Measurements from ENCODE around the gene BCL7A. TPM values are rescaled to one million over a fixed set of nuclear protein-coding genes. Genes with fewer than 3 reads are reported as not detected.

BCL7A gene
- total RNA-seq, 1 experiment from 2014 or later, result 6.3 TPM

DNA sequence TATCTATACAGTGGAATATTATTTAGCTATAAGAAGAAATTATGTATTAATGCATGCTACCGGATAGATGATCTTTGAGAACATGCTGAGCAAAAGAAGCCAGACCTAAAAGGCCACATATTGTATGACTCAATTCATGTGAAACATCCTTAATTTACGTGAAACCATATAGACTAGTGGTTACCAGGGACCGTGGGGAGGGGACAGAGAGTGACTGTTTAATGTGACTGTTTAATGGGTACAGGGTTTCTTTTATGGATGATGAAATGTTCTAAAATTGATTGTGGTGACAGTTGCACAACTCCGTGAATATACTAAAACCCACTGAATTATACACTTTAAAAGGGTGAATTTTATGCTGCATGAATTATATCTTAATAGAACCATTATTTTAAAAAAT lies 8.5 kb upstream of the BCL7A start:
- CTCF ChIA-PET, result no interaction called here

DNA sequence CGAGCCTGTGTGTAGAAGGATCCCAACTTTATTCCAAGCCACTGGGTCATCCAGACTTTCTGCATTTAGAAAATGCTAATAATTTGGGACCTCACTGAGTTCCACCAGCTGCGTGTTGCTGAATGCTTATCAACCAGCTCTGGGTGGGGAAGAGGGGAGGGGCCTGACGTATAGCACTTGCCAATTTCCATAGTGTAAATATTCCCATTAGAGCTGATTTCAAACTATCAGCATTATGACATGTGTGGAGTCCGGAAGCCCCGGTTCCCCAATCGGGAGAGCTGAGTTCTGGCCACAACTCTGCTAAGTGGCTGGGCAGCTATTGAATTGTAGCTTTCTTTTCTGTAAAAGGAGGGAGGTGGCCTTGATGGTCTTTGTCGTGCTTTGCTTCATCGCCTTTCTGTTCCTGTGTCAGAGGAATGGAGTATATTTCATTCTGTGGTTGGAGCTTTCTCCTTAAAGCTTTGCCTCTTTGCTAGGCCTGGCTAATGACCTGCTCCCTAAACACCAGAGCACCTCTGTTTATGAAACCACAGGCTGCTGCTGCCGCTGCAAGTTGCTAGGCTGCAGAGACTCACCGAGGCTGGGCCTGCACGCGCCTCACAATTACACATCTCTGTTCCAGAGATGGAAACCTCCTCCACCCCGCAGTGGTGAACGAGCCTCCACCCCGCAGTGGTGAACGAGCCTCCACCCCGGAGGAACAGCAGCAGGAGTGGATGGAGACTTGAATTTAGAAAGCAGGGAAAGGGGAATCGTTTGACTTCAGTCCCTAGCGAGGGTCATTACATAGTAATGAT lies 7.7 kb upstream of the BCL7A start:
- TF ChIP-seq EZH2 (IDR thresholded peaks at IDR 0.05; ENCODE audit: low read depth), result no peak
- TF ChIP-seq, protein P1, sequence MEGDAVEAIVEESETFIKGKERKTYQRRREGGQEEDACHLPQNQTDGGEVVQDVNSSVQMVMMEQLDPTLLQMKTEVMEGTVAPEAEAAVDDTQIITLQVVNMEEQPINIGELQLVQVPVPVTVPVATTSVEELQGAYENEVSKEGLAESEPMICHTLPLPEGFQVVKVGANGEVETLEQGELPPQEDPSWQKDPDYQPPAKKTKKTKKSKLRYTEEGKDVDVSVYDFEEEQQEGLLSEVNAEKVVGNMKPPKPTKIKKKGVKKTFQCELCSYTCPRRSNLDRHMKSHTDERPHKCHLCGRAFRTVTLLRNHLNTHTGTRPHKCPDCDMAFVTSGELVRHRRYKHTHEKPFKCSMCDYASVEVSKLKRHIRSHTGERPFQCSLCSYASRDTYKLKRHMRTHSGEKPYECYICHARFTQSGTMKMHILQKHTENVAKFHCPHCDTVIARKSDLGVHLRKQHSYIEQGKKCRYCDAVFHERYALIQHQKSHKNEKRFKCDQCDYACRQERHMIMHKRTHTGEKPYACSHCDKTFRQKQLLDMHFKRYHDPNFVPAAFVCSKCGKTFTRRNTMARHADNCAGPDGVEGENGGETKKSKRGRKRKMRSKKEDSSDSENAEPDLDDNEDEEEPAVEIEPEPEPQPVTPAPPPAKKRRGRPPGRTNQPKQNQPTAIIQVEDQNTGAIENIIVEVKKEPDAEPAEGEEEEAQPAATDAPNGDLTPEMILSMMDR (conservative IDR thresholded peaks at IDR 0.05), result no peak
- no peaks in the 10 kb centered on the region for H3K36me3 ChIP-seq (ENCODE audit: low read depth)
- intact Hi-C loops (cut with micrococcal nuclease; ENCODE audit: unreplicated experiment), result no loop called here
- no peaks in the 10 kb centered on the region for H3F3A ChIP-seq (ENCODE audit: insufficient read depth, low read depth)
- BruUV-seq (replicated peaks), result no TSS peak
- H3K9me3 ChIP-seq (ENCODE audit: insufficient read depth, low read depth), result no peaks in the 10 kb centered on the region
- no peaks in the 10 kb centered on the region for H4K20me1 ChIP-seq (ENCODE audit: insufficient read depth)
- H3K4me3 ChIP-seq, result no peak overlapping the region
- no peaks in the 10 kb centered on the region for H3K79me2 ChIP-seq (ENCODE audit: low read depth)
- no peaks in the 10 kb centered on the region for H3K9me2 ChIP-seq (ENCODE audit: insufficient read depth)
- CTCF ChIA-PET, result interaction anchor here (0.6 kb wide), 1 partner anchor 180 kb away, joined by 6 read pairs; no protein-coding TSS in a partner anchor
- H3K27ac ChIP-seq, result no peak overlapping the region
- H3K4me2 ChIP-seq, result no peak overlapping the region
- H3K4me1 ChIP-seq (replicated peaks; ENCODE audit: insufficient read depth), result no peaks in the 10 kb centered on the region
- H2AFZ ChIP-seq, result no peak overlapping the region
- H3K27me3 ChIP-seq (ENCODE audit: insufficient read depth, low read depth), result no peaks in the 10 kb centered on the region
- POLR2A ChIA-PET (ENCODE audit: unreplicated experiment), result no interaction called here
- DNase-seq, result no peak

More for the DNA sequence above, 8.5 kb upstream of the BCL7A start:
- no peak for TF ChIP-seq EZH2 (IDR thresholded peaks at IDR 0.05; ENCODE audit: low read depth)
- TF ChIP-seq, protein P1 (conservative IDR thresholded peaks at IDR 0.05), result no peak
- H3K27ac ChIP-seq, result no peak overlapping the region
- H3K4me2 ChIP-seq, result no peak overlapping the region
- POLR2A ChIA-PET (ENCODE audit: unreplicated experiment), result no interaction called here
- no peaks in the 10 kb centered on the region for H3K27me3 ChIP-seq (ENCODE audit: insufficient read depth, low read depth)
- H3K79me2 ChIP-seq (ENCODE audit: low read depth), result no peaks in the 10 kb centered on the region
- no peaks in the 10 kb centered on the region for H3K9me3 ChIP-seq (ENCODE audit: insufficient read depth, low read depth)
- BruUV-seq (replicated peaks), result no TSS peak
- intact Hi-C loops (cut with micrococcal nuclease; ENCODE audit: unreplicated experiment), result no loop called here
- no peaks in the 10 kb centered on the region for H4K20me1 ChIP-seq (ENCODE audit: insufficient read depth)
- no peak for DNase-seq
- no peak overlapping the region for H3K4me3 ChIP-seq
- H2AFZ ChIP-seq, result no peak overlapping the region
- H3K9me2 ChIP-seq (ENCODE audit: insufficient read depth), result no peaks in the 10 kb centered on the region
- H3K36me3 ChIP-seq (ENCODE audit: low read depth), result no peaks in the 10 kb centered on the region
- no peaks in the 10 kb centered on the region for H3F3A ChIP-seq (ENCODE audit: insufficient read depth, low read depth)
- no peaks in the 10 kb centered on the region for H3K4me1 ChIP-seq (replicated peaks; ENCODE audit: insufficient read depth)

DNA sequence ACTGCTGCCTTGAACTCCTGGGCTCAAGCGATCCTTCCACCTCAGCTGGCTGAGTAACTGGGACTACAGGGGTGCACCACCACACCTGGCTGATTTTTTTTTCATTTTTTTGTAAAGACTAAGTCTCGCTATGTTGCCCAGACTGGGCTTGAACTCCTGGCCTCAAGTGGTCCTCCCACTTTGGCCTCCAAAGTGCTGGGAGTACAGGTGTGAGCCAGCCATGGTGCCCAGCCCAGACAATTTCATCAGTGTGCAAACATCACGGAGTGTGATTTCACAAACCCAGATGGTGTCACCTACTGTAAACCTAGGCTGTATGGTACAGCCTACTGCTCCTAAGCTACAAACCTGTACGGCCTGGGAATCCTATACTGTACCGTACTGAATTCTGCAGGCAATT lies 6.9 kb upstream of the BCL7A start:
- H3K27ac ChIP-seq, result no peak overlapping the region
- no peaks in the 10 kb centered on the region for H3K79me2 ChIP-seq (ENCODE audit: low read depth)
- no peaks in the 10 kb centered on the region for H3K27me3 ChIP-seq (ENCODE audit: insufficient read depth, low read depth)
- no peaks in the 10 kb centered on the region for H4K20me1 ChIP-seq (ENCODE audit: insufficient read depth)
- H2AFZ ChIP-seq, result no peak overlapping the region
- no peaks in the 10 kb centered on the region for H3K4me1 ChIP-seq (replicated peaks; ENCODE audit: insufficient read depth)
- no peaks in the 10 kb centered on the region for H3K9me3 ChIP-seq (ENCODE audit: insufficient read depth, low read depth)
- no peaks in the 10 kb centered on the region for H3F3A ChIP-seq (ENCODE audit: insufficient read depth, low read depth)
- intact Hi-C loops (cut with micrococcal nuclease; ENCODE audit: unreplicated experiment), result no loop called here
- BruUV-seq (replicated peaks), result no TSS peak
- no peak for DNase-seq
- POLR2A ChIA-PET (ENCODE audit: unreplicated experiment), result no interaction called here
- no peaks in the 10 kb centered on the region for H3K9me2 ChIP-seq (ENCODE audit: insufficient read depth)
- CTCF ChIA-PET, result no interaction called here
- no peak for TF ChIP-seq EZH2 (IDR thresholded peaks at IDR 0.05; ENCODE audit: low read depth)
- TF ChIP-seq, protein P1 (conservative IDR thresholded peaks at IDR 0.05), result no peak
- H3K4me3 ChIP-seq, result no peak overlapping the region
- H3K36me3 ChIP-seq (ENCODE audit: low read depth), result no peaks in the 10 kb centered on the region
- no peak overlapping the region for H3K4me2 ChIP-seq

All from PC-9 (cell line).